NCI-H1436 (cell line): Measurements from ENCODE around the gene KSR2.

ENCODE experiments used
- DNase-seq: peaks from one replicate; lab custom pipeline; 2025; lab: John Stamatoyannopoulos, UW

KSR2 gene

DNA sequence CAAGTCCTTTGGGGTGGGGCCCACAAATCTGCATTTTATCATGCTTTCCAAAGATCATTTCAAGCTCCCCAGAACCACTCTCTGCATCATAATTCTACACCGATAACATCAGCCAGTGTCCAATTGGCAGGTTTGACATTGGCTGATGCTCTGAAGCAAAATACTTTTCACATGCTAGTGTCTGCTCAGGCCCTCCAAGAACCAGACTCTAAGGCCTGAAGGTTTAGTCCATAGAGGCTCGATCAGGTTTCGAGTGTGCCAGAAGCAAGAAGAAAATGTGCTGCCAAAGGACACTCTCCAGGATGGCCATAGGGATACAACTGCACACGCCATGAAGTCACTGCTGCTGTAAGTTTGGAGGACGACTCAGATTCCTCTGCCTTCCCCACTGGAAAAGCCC lies 280.3 kb downstream of the KSR2 start:
- DNase-seq, result no peak

GRCh38 chr12:117686911-117687377 lies 281.8 kb downstream of the KSR2 start:
- DNase-seq, result no peak

DNA sequence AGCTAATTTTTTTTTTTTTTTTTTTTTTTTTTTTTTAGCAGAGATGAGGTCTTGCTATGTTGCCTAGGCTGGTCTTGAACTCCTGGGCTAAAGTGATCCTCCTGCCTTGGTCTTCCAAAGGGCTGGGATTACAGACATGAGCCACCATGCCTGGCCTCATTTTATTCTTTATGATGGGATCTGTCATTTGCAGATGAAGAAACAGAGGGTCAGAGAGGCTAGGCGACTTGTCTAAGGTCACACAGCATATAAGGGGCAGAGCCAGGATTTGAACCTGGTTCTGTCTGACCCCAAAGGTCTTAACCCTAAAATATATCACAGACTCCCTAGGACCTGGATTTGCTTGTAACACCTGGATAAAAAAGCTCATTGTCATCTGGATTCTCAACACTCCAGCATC lies 282.6 kb downstream of the KSR2 start:
- DNase-seq, result no peak

DNA sequence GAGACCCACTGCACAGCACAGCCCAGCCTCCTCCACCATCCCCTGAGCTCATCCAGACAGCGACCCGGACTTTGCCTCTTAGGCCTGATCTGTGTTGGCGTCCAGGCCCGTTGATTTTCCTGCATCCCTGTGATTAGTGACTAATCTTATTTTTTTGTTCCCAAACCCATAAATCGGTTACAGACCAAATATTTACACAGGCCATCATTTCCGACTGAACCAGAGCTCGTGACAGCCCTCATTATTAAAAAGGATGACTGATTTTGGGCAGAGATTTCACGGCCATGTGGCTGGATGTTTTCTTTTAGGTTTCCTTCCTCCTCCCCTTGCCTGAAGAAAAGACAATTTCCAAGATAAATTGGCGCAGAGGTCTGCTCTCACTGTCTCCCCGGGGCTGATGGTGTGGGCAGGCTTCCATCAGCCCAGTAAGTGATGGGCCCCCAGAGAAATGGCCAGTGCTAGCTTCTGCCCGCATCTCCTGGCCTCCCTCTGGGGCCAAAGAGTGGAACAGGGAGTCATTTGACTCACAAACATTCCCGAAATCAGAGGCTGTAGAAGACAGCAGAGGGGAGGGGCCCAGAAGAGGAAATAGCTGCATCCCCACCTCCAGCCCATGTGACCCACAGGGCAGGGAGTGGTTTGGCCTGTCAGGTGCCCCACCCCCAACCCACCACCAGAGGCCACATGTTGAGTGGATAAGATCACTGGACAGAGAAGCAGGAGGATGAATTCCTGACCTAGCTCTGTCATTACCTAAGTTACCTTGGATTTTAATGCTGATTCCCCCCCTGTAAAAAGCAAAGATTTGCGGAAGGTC lies 283.5 kb downstream of the KSR2 start:
- no peak for DNase-seq

DNA sequence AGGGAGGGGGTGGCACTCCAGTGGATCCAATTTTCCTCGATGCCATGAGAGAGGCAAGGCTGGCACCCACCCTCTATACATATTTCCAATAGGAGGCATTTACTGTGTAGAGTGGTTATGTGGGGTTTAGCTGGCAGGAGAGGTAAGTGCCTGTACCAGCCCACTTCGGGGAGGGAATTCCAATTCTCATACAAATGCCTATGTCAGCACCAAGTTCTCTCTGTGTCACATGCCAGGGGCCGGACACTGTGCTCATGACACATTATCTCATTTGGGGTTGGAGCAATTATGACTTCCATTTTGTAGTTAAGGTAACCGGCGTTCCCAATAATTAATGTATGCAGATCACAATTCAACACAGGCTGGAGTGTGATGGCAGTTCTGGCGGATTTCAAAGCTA lies 284.3 kb downstream of the KSR2 start:
- DNase-seq, result no peak

GRCh38 chr12:117680312-117680711 lies 288.5 kb downstream of the KSR2 start:
- no peak for DNase-seq

- no peak for DNase-seq
Observed at GRCh38 chr12:117679776-117680175, 289.0 kb downstream of the KSR2 start.

DNA sequence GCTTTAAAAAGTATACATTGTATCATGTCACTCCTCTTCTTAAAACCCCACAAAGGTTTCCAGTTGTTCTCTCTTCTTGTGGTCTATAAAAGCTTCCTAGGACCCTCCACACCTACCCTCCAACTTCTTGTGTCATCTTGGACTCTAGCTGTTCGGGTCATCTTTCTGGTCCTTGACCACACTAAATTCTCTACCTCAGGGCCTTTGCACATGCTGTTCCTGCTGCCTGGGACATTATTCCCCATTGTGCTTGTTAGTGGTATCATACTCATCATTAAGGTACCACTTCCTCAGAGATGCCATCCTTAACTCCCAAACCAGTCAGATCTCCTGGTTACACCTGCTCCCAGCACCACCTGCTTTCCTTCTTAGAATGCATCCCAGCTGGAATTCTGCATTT lies 294.0 kb downstream of the KSR2 start:
- DNase-seq, result no peak

- DNase-seq, result no peak
Observed at GRCh38 chr12:117674313-117674712, 294.5 kb downstream of the KSR2 start.

GRCh38 chr12:117671734-117672133 lies 297.1 kb downstream of the KSR2 start:
- no peak for DNase-seq

GRCh38 chr12:117664169-117664568 lies 304.6 kb downstream of the KSR2 start:
- DNase-seq, result no peak

GRCh38 chr12:117662620-117663395 lies 306.0 kb downstream of the KSR2 start:
- no peak for DNase-seq

- DNase-seq, result no peak
Observed at GRCh38 chr12:117662220-117662619, 306.6 kb downstream of the KSR2 start.

- DNase-seq, result no peak
Observed at GRCh38 chr12:117661471-117661870, 307.3 kb downstream of the KSR2 start.

- DNase-seq, result no peak
Observed at GRCh38 chr12:117660896-117661295, 307.9 kb downstream of the KSR2 start.

DNA sequence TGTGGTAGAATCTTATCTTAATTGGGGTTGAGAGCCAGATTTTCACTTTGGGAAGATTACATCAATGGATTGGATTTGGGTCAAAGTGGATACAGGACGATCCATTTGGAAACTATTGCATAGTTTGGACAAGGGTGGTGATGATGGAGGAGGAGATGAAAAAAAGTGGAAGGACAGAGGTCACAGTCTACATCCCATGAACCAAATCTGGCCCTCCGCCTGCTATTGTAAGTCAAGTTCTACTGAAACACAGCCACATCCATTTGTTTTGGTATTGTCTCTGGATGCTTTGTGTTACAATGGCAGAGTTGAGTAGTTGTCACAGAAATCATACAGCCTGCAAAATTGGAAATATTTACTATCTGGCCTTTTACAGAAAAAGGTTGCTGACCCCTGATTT lies 310.6 kb downstream of the KSR2 start:
- no peak for DNase-seq

DNA sequence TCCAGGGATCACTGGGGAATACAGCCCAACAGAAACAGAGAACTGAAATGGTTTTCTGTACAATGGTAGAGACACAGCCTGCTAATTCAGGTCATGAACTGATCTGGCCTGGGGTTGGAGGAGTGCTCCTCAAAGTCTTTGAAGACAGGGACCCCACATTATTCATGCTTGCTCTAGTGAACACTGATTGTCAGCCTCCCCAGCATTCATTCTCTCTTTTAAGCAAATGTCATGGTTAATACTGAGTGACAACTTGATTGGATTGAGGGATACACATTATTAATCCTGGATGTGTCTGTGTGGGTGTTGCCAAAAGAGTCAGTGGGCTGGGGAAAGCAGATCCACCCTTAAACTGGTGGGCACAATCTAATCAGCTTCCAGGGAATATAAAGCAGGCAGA lies 319.0 kb downstream of the KSR2 start:
- DNase-seq, result no peak

DNA sequence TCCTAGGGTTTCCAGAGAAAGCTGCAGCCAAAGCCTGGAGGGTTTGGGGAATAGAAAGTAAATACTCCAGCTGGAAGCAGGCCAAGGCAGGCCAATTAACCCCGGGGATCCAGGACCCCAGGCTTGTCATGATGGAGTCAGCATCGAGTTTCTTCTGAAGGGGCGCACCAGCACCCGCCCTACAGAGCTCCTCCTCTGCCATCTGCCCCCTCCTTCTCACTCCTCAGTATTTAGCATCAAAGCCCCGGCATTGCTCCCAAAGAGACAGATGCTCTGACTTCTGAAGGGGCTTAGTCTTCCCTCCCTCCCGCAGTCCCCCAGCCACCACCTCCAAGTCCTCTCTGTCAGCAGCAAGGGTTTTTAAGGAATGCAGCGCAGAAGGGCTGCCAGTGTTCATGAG lies 322.3 kb downstream of the KSR2 start:
- peak; percentile 1 for DNase-seq

- no peak for DNase-seq
Observed at GRCh38 chr12:117645473-117645872, 323.3 kb downstream of the KSR2 start.

DNA sequence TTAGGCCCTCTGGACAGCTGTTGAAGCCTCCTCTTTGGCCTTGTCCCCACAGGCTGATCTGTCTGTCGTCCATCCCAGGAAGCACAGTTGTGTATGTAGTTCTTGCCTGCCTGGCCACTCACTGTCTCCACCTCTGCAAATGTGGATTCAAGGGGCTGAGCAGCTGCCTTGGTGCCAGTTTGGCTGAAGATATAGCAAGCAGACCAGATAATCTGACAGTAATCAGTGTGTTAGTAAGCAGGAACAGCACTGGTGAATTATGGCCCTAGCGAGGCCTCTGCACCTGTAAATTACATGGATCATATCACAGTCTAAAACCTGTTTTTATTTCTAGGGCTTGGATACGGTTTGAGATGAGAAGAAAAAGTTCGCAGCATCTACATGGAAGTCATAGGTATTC lies 324.8 kb downstream of the KSR2 start:
- DNase-seq, result no peak

- no peak for DNase-seq
Observed at GRCh38 chr12:117641885-117642284, 326.9 kb downstream of the KSR2 start.

DNA sequence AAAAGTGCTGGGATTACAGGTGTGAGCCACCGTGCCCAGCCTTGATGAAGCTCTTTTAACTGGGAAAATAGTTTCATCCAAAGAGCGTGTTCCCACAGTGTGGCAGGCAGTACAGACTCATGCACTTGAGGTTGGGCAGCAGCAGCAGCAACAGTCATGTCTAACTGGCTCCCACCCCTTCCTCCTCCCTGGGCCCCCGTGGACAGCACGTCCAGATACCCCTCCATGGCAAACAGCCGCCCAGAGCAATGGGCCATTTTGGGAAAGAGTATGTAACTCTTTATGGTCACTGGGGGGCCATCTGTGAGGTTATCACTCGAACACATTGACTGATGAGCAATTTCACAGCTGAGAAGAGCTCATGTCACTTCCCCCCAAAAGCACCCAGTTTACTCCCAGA lies 328.3 kb downstream of the KSR2 start:
- DNase-seq, result no peak

DNA sequence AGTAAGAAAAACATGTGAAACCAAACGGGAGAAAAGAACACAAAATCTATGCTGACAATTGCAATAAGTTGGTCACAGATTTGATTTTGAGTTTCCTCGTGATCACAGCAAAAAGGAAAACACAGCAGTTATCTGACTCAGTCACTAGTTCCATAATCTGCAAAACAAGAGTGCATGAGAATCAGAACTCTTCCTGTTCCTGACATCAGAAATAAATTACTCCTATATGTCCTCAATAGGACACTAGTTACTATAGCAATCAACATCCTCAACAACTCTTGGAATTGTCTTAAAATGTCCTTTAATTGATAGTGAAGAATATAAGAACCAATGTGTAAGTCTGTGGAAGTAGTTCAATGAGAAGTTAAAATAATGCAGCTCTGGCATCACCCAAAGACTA lies 339.3 kb downstream of the KSR2 start:
- DNase-seq, result no peak
